Ovary (tissue), 9 donors: ENCODE results near the gene ZNF664. TPM values are rescaled to one million over a fixed set of nuclear protein-coding genes. Genes with fewer than 3 reads are reported as not detected.

Experiments used
- DNase-seq, 5 donors: peaks; one replicate each; pipeline ENCODE4 v3.0.0-alpha.2; 2019 to 2020
- H3K27ac ChIP-seq, 2 donors: fragments of 200-600 bp; one replicate each; pipeline versions ENCODE4 v1.5.1 to v1.8.0; 2019 to 2022
- H3K27me3 ChIP-seq: fragments of 200-600 bp; one replicate; pipeline ENCODE4 v1.8.0; 2022
- H3K36me3 ChIP-seq: fragments of 200-600 bp; sonication (generic); one replicate; pipeline ENCODE4 v1.5.1; 2019
- H3K4me1 ChIP-seq: one replicate; pipeline ENCODE4 v1.8.1; 2013; ENCODE audit warnings: mild to moderate bottlenecking, moderate library complexity; ENCODE audit not compliant: insufficient read depth
- H3K4me3 ChIP-seq: fragments of 200-600 bp; sonication (generic); one replicate; pipeline ENCODE4 v1.5.1; 2017
- H3K9me3 ChIP-seq, 2 donors: fragments of 200-600 bp in 1 of 2; sonication (generic) in 1 of 2; one replicate each; pipeline versions ENCODE4 v1.5.1 to v1.8.1; 2013 to 2019; ENCODE audit warnings: mild to moderate bottlenecking in 1 of 2, moderate library complexity in 1 of 2
- EP300 ChIP-seq: sonication (generic); formaldehyde crosslinking; IDR thresholded peaks from one replicate; pipeline ENCODE4 v1.6.1; 2017; ENCODE audit warnings: antibody characterized with exemption
- POLR2A ChIP-seq: fragments of 450-650 bp; IDR thresholded peaks from one replicate; pipeline ENCODE4 v1.6.1; 2017; ENCODE audit warnings: antibody characterized with exemption, mild to moderate bottlenecking, moderate library complexity
- WGBS, 3 donors: extraction: QIAGEN DNeasy Blood & Tissue Kit in 1 of 3; methylation state at CpG; one replicate each; pipeline versions ENCODE4 v1.1.5 to v1.1.7; 2013 to 2017; 5-methylcytosine and 5-hydroxymethylcytosine counted together
- intact Hi-C, 4 donors: fragments of 100-400 bp; cut with DNase I; formaldehyde crosslinking; loops; one replicate each; pipeline versions ENCODE4 v1.11.0 to v1.15.1; 2022 to 2023
- polyA plus RNA-seq, 2 donors: library from polyadenylated mRNA; stranded (reverse); fragments of 200-250 nt in 1 of 2; fragments of 350-450 nt in 1 of 2; fragmentation: Illumina TruSeq in 1 of 2; extraction: RNeasy Lipid Tissue Mini Kit (QIAGEN cat#74804) in 1 of 2; gene quantifications; one replicate each; pipeline ENCODE4 v1.2.3, GENCODE V29; 2013 to 2014
- total RNA-seq, 7 donors: library from RNA; depleted of rRNA in 2 of 7; stranded (reverse); fragments of >200 nt in 2 of 7; fragmentation: NEBNext Ultra II Directional in 3 of 7; extraction: Animal tissue kit (Norgen Biotek cat#: 25700) in 3 of 7; gene quantifications; one replicate each; pipeline versions ENCODE4 v1.1.0 to v1.2.4, GENCODE V29; 2016 to 2023
- TF ChIP-seq, protein P1 (sequence below), 3 donors: fragments of 450-650 bp in 2 of 3; fragments of 200-600 bp in 1 of 3; IDR thresholded peaks; one replicate each; pipeline versions ENCODE4 v1.5.1 to v1.8.0; 2016 to 2022; ENCODE audit warnings: antibody characterized with exemption in 3 of 3, mild to moderate bottlenecking in 1 of 3
- donor health status: DM: no; HTN: no; CAD: no; lungs with moderate emphysema.
- donor health status: DM: no; HTN: no; CAD: no.
- donor health status: Bipolar disorder and iron deficiency.
- donor health status: DM: yes; HTN: yes; CAD: no.
- donor health status: DM: no; HTN: no; CAD: no.
- donor health status: DM: yes; HTN: yes; CAD: no.

The ZNF664 gene
- total and polyA plus RNA-seq, 9 donors: 33.5 to 74.7 (median 58.6) TPM

DNA sequence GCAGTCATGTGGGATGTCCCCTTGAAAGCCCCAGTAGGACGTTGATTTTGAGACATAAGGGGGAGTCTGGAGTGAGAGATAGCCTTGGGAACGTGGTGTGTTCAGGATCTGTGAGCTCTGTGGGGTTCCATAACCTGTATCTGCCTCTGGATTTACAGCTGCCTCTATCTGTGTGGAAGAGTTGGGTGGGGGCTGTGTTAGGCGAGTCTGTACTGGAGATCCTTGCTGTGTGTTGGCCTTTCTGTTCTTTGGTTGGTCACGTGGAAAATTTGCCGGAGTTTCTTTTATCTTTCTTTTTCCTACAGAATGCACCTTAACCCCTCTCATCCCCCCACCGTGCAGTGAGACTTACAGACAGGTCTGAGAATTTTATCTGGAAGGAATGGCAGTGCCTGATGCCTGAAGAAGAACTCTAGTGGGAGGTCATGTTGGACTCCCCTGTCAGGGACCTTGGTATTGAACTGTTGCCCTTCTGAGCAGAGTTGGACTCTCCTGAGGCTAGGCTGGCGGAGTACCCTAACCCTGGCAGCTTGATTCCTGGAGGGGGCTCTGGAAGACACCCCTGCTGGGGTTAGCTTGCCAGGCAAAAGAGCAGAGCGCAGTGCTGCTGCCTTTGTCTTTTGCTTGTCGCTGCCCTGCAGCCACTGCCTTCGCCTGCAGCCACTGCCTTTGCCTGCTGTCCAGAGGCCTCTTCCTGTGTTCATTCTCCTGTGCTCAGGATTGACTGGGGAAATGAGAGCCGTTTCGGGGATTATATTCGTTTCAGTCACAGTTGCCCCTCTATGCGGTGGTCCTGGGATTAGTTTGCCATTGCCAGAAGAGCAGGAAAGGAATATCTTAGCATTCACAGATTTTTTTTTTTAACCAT is 34.1 kb downstream of the ZNF664 start:
- TF ChIP-seq, protein P1, sequence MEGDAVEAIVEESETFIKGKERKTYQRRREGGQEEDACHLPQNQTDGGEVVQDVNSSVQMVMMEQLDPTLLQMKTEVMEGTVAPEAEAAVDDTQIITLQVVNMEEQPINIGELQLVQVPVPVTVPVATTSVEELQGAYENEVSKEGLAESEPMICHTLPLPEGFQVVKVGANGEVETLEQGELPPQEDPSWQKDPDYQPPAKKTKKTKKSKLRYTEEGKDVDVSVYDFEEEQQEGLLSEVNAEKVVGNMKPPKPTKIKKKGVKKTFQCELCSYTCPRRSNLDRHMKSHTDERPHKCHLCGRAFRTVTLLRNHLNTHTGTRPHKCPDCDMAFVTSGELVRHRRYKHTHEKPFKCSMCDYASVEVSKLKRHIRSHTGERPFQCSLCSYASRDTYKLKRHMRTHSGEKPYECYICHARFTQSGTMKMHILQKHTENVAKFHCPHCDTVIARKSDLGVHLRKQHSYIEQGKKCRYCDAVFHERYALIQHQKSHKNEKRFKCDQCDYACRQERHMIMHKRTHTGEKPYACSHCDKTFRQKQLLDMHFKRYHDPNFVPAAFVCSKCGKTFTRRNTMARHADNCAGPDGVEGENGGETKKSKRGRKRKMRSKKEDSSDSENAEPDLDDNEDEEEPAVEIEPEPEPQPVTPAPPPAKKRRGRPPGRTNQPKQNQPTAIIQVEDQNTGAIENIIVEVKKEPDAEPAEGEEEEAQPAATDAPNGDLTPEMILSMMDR (IDR thresholded peaks at IDR 0.05): no peak
- TF ChIP-seq POLR2A (no peak), EP300 (no peak)
- Histone ChIP-seq H3K4me3 (no peak overlapping the region), H3K9me3 (no peaks in the 10 kb centered on the region), H3K27ac (no peak overlapping the region), H3K4me1 (no peaks in the 10 kb centered on the region), H3K27me3 (no peaks in the 10 kb centered on the region), H3K36me3 (no peaks in the 10 kb centered on the region)
- intact Hi-C loops: no loop called here
- WGBS, 3 donors: 66 to 71% (median 68%) methylated on average over 14 of the region's 14 CpGs
- DNase-seq: no peak

DNA sequence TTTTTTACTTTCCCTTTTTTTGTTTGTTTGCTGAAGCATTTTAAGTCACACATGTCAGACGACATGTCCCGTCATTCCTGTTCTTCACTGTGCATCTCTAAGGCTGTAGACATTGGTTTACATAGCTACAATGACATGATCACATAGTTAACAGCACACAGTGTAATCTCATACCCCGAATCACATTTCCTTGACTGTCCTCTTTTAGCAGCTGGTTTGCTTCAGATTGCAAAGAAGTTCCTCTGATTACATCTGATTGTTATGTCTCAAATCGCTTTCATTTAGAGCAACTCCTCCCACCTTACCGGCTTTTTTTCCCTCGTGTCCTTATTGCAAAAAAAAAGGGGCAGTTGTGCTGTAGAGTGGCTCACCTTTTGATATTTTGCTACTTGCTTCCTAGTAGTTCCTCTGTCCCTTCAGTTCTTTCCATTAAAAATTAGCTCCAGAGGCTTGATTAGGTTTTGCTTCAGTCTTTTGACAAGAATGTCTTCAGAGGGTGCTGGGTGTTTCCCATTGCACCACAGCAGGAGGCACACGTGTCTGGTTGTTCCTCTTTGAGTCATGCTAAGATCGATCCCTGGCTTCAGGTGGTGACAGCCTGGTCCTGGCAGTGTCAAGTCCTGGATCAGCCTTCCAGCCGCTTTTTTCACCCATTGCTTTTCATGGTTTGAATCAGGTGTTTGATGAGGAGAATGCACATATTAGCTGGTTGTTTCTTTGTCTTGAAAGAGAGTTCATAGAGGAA is 35.0 kb downstream of the ZNF664 start:
- no peaks in the 10 kb centered on the region for H3K27me3 ChIP-seq
- 49 to 57% (median 52%) methylated on average over 9 of the region's 9 CpGs for WGBS, 3 donors
- TF ChIP-seq, protein P1 (IDR thresholded peaks at IDR 0.05): no peak
- TF ChIP-seq POLR2A (no peak), EP300 (no peak)
- no peaks in the 10 kb centered on the region for H3K36me3 ChIP-seq
- intact Hi-C loops: no loop called here
- no peak for DNase-seq
- H3K4me3 ChIP-seq: no peak overlapping the region
- no peak overlapping the region for H3K27ac ChIP-seq
- H3K4me1 ChIP-seq: no peaks in the 10 kb centered on the region
- no peaks in the 10 kb centered on the region for H3K9me3 ChIP-seq

DNA sequence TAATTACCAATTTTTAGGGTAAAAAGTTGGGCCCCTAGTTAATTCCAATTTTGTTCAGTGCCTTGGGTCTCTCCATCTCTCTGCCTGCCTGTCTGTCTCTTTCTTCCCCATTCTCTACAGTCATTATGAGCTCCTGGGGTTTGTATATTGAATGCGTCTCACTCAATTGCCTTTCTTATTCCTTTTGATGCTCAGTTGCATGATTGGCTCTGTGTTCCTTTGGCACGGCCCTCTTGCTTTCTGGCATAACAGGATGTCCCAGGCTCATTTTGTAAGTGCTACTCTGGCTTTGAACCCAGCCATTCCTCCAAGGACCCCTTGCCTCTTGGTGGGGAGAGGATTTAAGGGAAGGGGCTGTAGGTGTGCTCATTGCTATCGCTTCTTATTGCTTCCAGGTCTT is 35.6 kb downstream of the ZNF664 start:
- H3K4me3 ChIP-seq: no peak overlapping the region
- TF ChIP-seq EP300: no peak
- no peaks in the 10 kb centered on the region for H3K9me3 ChIP-seq
- intact Hi-C loops: no loop called here
- no peaks in the 10 kb centered on the region for H3K4me1 ChIP-seq
- DNase-seq: no peak
- no peaks in the 10 kb centered on the region for H3K27me3 ChIP-seq
- no peak overlapping the region for H3K27ac ChIP-seq
- no peaks in the 10 kb centered on the region for H3K36me3 ChIP-seq
- WGBS, 3 donors: 86 to 94% (median 92%) methylated on average over 3 of the region's 3 CpGs

DNA sequence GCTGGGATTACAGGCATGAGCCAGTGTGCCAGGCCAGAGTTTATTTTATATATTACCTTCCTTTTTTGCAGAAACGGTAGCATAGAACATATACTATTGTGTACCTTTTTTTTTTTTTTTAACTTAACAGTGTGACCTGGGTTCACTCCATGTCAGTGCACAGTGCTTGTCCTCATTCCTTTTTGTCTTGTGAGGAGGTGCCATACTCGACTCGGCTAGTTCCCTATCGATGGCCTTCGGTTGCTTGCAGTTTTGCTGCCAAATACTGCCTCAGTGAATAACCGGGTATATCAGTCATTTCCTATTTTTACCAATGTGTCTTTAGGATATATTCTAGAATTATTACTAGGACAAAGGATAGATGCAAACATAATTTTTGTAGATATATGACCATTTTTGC is 36.8 kb downstream of the ZNF664 start:
- no peaks in the 10 kb centered on the region for H3K4me1 ChIP-seq
- whole genome bisulfite sequencing, 3 donors: 78 to 91% (median 90%) methylated on average over 6 of the region's 6 CpGs
- intact Hi-C loops: no loop called here
- no peaks in the 10 kb centered on the region for H3K9me3 ChIP-seq
- H3K27me3 ChIP-seq: no peaks in the 10 kb centered on the region
- H3K36me3 ChIP-seq: no peaks in the 10 kb centered on the region
- no peak overlapping the region for H3K4me3 ChIP-seq
- TF ChIP-seq POLR2A: no peak
- no peak for TF ChIP-seq EP300
- no peak overlapping the region for H3K27ac ChIP-seq
- DNase-seq: no peak

DNA sequence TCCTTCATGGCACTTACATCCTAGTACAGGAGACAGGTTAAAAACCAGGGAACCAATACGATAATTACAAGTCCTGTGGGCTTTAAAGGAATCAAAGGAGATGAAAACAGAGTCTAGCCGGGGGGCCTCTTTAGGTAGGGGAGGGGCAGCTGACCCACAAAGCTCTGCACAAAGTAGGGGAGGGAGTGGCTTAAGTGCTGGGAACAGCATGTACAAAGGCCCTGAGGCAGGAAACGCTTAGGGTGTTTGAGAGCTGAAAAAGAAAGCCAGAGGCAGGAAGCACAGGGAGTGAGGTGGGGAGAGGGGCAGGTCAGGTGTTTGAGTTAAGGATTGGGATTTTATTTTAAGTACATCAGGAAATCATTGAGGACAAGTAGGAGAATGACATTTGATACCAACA is 37.7 kb downstream of the ZNF664 start:
- no peaks in the 10 kb centered on the region for H3K4me1 ChIP-seq
- WGBS, 3 donors: 85 to 90% (median 89%) methylated on average over 3 of the region's 3 CpGs
- no peak overlapping the region for H3K4me3 ChIP-seq
- intact Hi-C loops: no loop called here
- DNase-seq: no peak
- no peaks in the 10 kb centered on the region for H3K9me3 ChIP-seq
- no peaks in the 10 kb centered on the region for H3K27me3 ChIP-seq
- no peak for TF ChIP-seq POLR2A
- TF ChIP-seq, protein P1 (IDR thresholded peaks at IDR 0.05): no peak
- no peak for TF ChIP-seq EP300
- no peak overlapping the region for H3K27ac ChIP-seq
- H3K36me3 ChIP-seq: no peaks in the 10 kb centered on the region
